ENCODE measurements around the gene CNTNAP2. TPM values are rescaled to one million over a fixed set of nuclear protein-coding genes. Genes with fewer than 3 reads are reported as not detected.

The CNTNAP2 gene
- total and polyA plus RNA-seq, 2 of the 8 experiments (the other 6 are each of a cell fraction or from before 2014, with no cell fraction given): 27.9 to 71.0 TPM

DNA sequence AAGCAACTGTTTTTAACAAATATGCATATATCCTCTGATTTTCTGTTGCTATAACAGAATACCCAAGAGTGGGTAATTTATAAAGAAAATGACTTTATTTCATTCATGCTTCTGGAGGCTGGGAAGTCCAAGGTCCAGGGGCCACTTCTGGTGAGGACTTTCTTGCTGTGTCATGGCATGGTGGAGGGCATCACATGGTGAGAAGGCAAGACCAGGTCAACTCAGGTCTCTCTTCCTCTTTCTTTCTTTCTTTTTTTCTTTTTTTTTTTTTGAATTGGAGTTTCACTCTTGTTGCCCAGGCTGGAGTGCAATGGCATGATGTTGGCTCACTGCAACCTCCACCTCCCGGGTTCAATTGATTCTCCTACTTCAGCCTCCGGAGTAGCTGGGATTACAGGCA, 2170.9 kb downstream of the CNTNAP2 start:
- Histone ChIP-seq H2BK20ac (ENCODE audit: low read length) (no peak overlapping the region), H3K4me3 (ENCODE audit: extremely low read depth in 1 of 4, insufficient read depth in 2 of 4, low read depth in 3 of 4, low read length in 4 of 4) (no peak overlapping the region), H4K8ac (ENCODE audit: extremely low read depth, insufficient read depth, low read length) (no peak overlapping the region), H2BK5ac (ENCODE audit: low read depth, low read length) (no peak overlapping the region), H2BK15ac (ENCODE audit: low read length) (no peak overlapping the region), H3K36me3 (ENCODE audit: control insufficient read depth in 2 of 4, insufficient read depth in 4 of 4, low read length in 3 of 4) (no peaks in the 10 kb centered on the region), H3K27ac (ENCODE audit: low read depth, low read length) (no peak overlapping the region), H3K9me3 (ENCODE audit: insufficient read depth in 2 of 2, low read depth in 1 of 2, low read length in 1 of 2) (no peaks in the 10 kb centered on the region), H4K5ac (ENCODE audit: insufficient read length, low read depth, low read length) (no peak overlapping the region), H4K91ac (replicated peaks; ENCODE audit: insufficient read length, low read length) (no peak overlapping the region), H3K23me2 (ENCODE audit: low read depth, low read length) (no peaks in the 10 kb centered on the region), H3K14ac (ENCODE audit: insufficient read length) (no peak overlapping the region), H3K4me1 (replicated peaks in 1 of 4; ENCODE audit: control insufficient read depth in 3 of 4, insufficient read depth in 4 of 4, low read length in 3 of 4) (peaks cover 0 to 7% (median 3%) of the 10 kb centered on the region in 4 experiments; a peak in 2 of 7 replicates), H3K27me3 (replicated peaks in 1 of 4; ENCODE audit: control insufficient read depth in 3 of 4, extremely low read depth in 1 of 4, insufficient read depth in 3 of 4, low read length in 3 of 4) (no peaks in the 10 kb centered on the region), H2BK120ac (replicated peaks; ENCODE audit: low read depth, low read length) (no peak overlapping the region), H3K79me2 (ENCODE audit: control insufficient read depth in 1 of 2, insufficient read depth in 2 of 2, low read length in 2 of 2) (no peaks in the 10 kb centered on the region), H2BK12ac (ENCODE audit: low read depth, low read length) (no peak overlapping the region), H2AK5ac (ENCODE audit: low read depth, low read length) (no peak overlapping the region), H3K18ac (ENCODE audit: extremely low read depth, low read length) (no peak overlapping the region), H3K4ac (replicated peaks; ENCODE audit: insufficient read length, low read depth, low read length) (no peak overlapping the region), H4K20me1 (replicated peaks in 1 of 2; ENCODE audit: control insufficient read depth in 1 of 2, insufficient read depth in 2 of 2, low read length in 2 of 2) (no peaks in the 10 kb centered on the region), H3K23ac (ENCODE audit: insufficient read length) (no peak overlapping the region), H2AFZ (ENCODE audit: low read length) (no peak overlapping the region), H3K79me1 (ENCODE audit: low read depth, low read length) (no peaks in the 10 kb centered on the region), H3K9ac (replicated peaks in 1 of 4; ENCODE audit: extremely low read depth in 1 of 4, low read depth in 3 of 4, low read length in 3 of 4) (no peak overlapping the region), H3K4me2 (ENCODE audit: insufficient read depth in 1 of 2, low read depth in 2 of 2, low read length in 2 of 2) (no peak overlapping the region), H3K56ac (replicated peaks; ENCODE audit: insufficient read length, low read depth, low read length) (no peak overlapping the region)
- FAIRE-seq (no peak), DNase-seq (ENCODE audit: low read depth in 1 of 2, low spot score in 2 of 2) (no peak)
- ChIA-PET POLR2A (ENCODE audit: partially characterized antibody) (no interaction called here), CTCF (ENCODE audit: partially characterized antibody) (interaction anchor here (0.6 to 0.9 kb wide), 3 partner anchors 9 to 94 kb away, joined by 3 to 4 read pairs (median 3); no protein-coding TSS in a partner anchor)
- 100% methylated on average over 2 of the region's 2 CpGs; no CpG with 5 or more reads in 1 of the 2 experiments for WGBS, 2 experiments (ENCODE audit: extremely low coverage in 1 of 2, insufficient coverage in 1 of 2, insufficient read length in 1 of 2, insufficient replicate concordance in 2 of 2, low coverage in 1 of 2, low lambda C conversion rate in 2 of 2, missing lambda C conversion rate in 1 of 2)
- TF ChIP-seq RFX5 (IDR thresholded peaks at IDR 0.05; ENCODE audit: borderline replicate concordance, low read depth, low read length): no peak
- TF ChIP-seq SRF (IDR thresholded peaks at IDR 0.05; ENCODE audit: low read depth, low read length): no peak
